ENCODE data around the gene ZBTB7B.

ZBTB7B gene

DNA sequence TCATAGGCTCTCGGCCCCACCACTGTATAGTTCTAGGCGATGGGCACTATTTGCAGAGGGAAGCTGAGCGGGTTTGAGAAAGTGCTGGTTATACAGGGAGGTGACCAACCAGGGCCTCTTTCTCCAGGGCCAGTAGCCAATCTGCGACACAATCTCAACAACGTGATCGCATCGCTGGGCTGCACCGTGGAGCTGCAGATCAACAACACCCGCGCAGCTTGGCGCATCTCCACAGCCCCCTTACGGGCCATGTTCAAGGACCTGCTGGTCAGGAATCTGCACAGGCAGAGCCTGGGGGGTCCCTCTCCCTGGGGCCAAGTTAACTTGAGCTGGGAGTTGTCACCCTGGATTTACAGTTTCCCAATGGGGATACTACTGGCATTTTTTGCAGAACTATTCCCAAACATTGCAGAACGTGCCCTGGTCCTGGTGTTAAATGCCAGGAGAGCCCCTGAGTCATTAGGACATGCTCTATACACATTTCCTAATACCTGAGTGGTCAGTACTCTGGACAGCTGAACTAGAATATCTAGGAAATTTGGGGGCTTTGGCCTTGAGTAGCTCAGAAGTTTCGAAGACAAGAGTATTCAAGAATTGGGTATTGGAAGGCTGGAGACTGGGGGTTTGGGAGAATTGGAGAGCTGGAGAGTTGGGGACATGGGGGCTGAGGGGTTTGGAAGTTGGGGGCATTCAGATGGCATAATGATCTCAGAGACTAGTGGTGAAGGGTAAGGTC lies 37.9 kb downstream of the ZBTB7B start:
- no peak for DNase-seq

DNA sequence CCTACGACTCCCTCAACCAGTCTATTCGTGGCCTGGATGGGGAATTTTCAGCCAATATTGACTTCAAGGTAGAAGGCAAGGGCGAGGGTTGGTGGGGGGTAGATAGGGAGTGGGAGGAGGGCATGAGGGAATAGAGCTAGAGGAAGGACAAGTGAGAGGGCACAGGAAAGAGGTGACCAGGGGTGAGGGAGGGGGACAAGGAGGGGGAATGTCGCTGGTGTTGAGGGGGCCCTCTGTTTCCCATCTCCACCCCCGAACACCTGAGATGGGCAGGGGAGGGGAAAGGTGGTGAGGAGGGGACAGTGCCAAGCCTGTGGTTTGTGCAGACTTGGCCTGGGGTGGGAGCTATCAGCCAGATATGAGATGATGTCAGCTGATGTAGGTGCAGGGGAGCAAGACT lies 40.2 kb downstream of the ZBTB7B start:
- no peak for DNase-seq

DNA sequence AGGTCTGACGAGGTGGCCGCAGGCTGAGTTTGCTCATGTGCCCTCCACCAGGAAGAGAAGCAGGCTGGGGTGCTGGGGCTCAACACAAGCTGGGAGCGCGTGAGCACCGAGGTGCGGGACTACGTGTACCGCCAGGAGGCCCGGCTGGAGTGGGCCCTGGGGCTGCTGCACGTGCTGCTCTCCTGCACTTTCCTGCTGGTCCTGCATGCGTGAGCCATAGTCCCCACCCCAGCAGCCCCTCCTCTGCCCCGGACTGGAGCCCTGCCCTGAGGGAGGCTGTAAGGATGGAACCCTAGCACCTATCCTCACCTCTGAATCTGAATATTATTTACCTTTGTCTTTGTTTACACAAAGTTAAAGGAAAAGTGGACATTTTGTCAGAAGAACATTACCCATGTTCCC lies 40.7 kb downstream of the ZBTB7B start:
- DNase-seq: no peak

DNA sequence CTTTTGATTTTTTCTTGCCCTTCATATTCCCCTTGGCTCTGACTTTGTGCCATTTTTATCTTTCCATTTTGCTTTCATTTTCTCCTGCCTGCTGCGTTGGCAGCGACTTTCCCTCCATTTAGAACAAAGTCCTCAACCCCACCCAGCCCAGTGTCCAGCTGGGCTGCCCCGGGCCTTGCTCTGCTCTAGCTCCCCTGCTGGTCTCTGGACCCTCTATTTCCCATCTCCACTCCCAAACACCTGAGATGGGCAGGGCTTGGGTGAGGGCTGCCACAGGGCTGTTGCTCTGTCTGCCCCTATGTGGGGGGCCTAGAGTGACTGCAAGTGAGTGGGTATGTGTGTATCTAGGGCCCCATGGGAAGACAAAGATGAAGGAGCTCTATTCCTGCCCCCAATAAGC lies 41.2 kb downstream of the ZBTB7B start:
- DNase-seq: no peak

DNA sequence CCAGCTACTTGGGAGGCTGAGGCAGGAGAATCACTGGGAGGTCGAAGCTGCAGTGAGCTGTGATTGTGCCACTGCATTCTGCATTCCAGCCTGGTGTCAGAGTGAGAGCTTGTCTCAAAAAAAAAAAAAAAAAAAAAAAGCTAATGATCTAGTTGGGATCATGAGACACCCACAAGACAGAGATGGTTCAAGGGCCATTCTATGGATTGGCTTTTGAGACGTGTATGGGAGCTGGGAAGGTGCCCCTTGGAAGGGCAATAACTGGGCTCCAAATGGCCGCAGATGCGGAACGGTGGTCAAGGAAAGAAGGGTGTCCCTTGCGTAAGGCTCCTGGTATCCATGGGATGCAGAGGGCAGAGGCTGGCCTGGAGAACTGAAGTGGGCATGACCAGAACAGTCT lies 41.8 kb downstream of the ZBTB7B start:
- no peak for DNase-seq

DNA sequence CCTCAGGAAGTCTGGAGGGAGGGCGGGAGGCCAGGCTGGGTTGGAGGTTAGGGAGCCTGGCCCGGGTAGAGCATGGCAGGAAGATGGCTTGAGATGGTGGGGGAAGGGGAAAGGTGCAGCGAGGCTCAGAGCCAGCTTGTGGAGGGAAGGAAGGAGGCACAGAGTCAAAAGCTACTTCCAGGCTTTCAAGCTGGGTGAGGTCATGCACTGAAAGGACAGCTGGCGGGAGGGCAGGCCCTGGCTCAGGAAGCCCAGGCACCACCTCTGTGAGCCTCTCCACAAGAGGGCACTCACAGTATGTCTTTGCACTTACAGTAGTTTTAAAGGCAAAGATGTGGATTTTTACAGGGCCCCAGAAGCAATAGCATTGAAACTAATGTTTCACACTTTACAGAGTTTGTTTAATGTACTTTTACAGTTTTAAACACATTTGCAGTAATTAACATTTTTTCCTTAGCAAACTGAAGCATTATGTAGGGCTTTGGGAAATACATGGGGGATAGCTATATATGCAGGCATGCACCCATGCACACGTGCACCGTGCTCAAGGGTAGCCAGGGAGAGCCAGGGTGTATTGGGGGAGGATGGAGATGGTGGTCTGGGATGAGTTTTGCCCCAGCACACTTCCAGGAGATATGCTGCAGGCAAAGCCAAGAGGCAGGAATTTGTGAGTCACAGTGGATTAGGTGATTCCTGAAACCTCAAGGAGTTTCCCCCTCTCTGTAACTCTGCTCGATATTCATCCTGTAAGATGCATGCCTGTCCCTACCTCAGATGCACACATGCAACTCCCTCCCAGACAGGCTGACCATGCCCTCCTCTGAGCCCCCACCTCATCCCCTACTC lies 42.4 kb downstream of the ZBTB7B start:
- DNase-seq: no peak

DNA sequence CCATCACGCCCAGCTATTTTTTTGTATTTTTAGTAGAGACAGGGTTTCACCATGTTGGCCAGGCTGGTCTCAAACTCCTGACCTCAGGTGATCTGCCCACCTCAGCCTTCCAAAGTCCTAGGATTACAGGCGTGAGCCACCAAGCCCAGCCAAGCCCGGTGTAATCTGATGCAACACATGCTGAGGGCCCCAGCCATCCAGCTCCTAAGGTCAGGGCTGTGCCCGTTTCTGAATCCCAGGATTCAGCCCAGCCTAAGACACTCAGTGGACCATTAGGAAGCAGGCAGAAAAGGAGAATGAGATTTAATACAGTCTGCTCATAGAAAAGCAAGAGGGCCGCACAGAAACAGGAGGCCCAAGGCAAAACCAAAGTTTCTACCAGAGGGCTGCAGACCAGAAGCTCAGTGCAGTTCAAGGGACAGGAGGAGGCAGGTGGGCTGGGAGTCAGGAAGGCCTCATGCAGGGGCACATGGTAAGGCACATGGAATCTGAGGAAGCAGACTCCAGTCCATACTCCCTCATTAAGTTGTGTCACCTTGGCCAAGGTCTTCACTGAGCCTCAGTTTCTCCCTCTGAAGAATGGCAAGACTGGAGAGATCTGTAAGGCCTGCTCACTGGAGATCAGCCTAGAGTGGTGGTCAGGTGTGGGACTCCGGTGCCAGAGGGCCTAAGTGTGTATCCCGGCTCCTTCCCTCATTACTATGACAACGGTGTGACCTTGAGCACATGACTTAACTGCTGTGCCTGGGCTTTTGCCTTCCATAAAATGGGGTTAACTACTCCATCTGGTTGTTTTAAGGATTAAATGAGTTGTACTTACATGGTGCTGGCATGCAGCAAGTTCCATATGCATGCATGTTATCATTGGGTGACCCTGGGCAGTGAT lies 46.1 kb downstream of the ZBTB7B start:
- no peak for DNase-seq

DNA sequence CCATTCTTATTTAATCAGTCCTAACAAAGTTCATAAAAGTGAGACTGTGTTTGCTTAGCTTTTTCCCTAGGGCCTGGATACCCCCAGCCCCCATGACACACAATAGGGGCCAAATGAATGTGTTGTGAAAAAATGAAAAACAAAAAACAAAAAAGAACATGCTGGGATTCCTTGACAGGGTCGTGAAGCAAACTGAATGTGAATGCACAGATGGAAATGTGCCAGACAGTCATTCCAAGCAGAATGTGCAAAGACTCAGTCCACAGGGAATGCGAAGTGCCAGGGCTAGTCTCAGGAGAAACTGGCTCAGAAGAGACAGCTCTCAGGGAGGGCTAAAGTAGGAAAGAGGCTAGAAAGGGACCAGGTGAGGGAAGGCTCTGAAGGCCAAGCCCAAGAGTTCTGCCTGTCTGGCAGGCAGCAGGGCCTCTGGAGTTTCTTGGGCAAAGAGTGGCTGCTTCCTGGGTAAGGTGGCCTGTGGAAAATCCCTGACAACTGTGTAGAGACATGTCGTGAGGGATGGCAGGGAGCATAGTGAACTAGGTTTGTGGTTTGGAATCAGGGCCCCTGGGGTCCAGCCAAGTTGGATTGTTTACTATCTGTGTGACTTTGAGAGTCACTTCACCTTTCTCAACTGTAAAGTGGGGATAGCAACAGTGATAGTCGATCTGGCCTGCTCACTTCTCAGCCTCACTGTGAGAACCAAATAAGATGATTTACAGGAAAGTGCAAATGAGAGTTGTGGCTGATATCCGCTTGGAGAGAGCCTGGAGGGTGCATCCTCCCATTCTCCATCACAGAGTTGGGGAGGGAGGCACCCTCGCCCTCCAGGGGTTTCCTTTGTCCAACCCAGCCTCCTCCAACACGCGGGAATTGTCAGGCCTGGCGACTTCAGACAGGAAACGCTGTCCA lies 47.3 kb downstream of the ZBTB7B start:
- no peak for DNase-seq

DNA sequence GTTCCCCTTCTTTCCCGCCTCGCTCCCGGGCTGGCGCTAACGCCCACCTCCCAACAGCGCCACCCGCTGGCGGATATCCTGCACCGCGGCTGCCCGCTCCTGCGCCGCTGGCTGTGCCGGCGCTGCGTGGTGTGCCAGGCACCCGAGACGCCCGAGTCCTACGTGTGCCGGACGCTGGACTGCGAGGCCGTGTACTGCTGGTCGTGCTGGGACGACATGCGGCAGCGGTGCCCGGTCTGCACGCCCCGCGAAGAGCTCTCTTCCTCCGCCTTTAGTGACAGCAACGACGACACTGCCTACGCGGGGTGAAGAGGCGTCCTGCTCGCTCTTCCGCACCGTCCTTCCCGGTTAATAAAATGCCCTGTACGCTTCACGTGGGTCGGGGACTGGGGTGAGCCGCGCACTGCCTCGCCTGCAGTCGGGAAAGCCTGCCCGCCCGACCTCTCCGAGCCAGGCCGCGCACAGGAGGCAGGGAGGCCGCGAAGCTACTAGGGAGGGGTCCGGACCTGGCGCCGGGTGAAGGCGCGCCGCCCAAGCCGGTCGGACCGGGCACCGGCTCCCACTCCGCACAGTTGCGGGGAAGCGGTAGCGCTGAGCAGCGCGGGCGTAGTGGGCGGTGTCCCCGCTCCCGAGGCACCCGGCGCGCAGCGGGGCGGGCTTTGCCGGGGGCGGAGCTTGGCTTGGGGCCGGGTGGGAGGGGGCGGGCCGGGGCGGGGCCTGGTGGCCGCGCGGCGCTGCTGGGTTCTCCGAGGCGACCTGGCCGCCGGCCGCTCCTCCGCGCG lies 48.1 kb downstream of the ZBTB7B start, which contains the start of gene ADAM15:
TSS of gene ADAM15 (plus strand) at position 757 of the 782 bp plus-strand sequence. CDS start 71 bp downstream, outside the sequence.
- DNase-seq: peak; percentile 88

DNA sequence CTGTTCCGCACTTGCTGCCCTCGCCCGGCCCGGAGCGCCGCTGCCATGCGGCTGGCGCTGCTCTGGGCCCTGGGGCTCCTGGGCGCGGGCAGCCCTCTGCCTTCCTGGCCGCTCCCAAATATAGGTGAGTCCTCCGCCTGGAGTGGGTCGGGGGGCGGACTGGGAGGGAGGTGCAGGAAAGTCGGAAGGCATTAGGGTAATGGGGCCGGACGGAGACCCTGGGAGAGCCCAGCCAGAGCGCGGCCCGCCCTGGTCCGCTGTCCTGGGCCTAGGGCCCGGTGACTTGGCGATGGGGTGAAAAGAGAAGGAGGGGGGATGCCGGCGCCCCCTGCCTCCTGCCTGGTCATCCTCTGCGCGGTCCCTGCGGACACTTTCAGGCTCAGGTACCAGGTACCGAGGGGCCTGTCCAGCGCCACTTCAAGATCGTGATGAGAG lies 48.8 kb downstream of the ZBTB7B start:
- DNase-seq: no peak

DNA sequence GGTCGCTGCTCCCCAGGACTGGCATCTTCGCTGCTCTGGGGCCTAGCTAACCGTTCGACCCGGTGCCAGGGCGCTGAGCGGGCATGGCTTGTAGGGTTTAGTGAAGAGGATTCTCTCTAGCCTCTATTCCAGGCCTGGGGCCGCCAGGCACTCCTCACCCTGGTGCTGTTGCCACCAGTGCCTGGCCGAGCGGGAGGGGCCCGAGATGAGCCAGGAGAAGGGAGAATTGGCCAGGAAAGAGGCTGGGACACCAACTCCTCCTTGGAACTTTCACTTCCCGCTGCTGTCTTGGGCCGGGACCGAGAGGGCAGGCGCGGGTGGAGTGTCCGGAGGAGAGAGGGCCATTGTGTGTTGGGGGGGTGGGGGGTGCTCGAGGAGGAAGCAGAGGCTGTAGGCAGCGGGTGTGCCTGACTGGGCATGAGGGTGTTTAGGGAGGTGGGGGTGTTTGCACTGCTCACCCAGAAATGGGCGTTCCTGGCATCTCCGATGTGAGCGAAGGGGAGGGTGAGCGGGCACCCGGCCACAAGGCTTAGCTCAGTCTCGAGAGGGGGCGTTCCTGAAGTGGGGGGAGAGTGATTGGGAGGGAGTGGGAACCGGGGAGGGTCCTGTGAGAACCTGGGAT lies 49.3 kb downstream of the ZBTB7B start:
- DNase-seq: peak; percentile 47

DNA sequence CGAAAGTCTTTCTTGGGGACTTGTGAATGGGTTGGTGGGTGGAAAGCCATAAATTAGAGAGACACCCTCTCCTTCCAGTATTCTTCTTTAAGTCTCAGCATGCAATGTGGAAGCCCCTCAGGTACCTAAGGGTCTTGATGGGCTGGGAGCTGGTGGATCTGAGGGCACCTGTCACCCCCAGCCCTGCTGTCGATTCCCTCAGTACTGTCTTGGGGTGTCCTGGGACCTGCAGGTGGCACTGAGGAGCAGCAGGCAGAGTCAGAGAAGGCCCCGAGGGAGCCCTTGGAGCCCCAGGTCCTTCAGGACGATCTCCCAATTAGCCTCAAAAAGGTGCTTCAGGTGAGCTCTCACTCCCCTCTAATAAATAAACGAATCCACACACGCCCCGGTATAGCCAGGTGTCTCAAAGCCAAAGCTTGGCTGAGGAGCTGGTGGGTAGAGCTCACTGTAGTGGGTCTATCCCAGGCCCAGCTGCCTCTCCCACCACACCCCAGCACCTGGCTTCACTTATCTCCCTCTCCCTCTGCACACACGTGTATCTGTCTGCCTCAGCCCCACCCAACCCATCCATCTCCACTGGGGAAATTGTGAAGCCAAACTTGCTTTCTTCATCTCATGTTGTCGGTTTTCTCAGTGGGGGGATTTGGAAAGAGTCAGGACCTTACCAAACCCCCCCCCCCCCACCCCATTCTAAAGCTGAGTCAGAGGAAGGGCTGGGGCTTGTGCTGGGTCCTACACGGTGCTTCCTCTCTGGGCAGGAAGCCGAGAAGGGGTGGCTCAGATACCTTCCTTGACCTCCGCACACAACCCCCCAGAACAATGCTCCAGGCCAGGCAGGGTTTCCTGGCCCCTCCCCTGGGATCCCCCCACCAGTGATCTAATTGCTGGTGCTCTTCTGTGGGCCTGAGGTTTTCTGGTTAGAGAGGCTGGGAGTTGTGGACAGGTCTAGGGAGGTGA lies 50.1 kb downstream of the ZBTB7B start:
- no peak for DNase-seq

DNA sequence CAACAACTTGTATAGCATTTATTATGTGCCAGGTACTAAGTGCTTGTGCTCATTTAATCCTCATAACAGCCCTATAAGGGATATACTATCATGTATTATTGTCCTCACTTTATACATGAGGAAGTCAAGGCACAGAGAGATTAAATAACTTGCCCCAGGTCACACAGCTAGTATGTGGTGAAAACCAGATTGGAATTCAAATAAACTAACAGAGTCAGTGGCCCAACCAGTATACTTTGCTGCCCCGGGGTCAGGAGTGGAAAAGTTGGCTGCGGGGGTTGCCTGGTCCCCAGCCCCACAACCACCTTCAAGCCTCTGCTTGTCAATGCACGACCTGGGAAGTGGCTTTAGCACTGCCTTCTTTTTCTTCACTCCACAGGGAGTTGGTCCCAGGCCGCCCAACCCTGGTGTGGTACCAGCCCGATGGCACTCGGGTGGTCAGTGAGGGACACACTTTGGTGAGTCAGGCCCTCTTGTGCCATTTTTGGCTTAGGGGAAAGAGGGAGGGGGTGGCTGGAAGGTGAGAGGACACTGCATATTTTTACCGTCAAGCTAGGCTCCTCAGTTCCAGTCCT lies 51.0 kb downstream of the ZBTB7B start:
- no peak for DNase-seq

DNA sequence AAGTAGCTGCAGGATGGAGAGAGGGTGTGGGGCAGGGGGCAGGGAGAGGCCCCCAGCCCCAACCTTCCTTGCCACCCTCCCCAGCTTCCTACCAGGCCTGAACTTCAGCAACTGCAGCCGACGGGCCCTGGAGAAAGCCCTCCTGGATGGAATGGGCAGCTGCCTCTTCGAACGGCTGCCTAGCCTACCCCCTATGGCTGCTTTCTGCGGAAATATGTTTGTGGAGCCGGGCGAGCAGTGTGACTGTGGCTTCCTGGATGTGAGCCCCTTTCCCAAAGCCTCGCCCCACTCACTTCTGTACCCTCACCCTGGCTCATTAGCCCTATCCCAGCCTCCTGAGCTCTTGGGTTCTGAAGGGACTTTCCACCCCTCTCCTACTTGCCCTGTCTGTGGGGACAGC lies 54.5 kb downstream of the ZBTB7B start:
- no peak for DNase-seq

DNA sequence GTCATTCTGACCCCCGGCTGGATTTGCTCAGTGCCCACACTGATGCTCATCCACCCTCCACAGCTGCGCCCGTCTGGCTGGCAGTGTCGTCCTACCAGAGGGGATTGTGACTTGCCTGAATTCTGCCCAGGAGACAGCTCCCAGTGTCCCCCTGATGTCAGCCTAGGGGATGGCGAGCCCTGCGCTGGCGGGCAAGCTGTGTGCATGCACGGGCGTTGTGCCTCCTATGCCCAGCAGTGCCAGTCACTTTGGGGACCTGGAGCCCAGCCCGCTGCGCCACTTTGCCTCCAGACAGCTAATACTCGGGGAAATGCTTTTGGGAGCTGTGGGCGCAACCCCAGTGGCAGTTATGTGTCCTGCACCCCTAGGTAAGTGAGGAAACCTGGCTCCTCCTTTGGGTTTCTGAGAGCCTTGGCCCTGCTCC lies 55.2 kb downstream of the ZBTB7B start:
- DNase-seq: no peak

DNA sequence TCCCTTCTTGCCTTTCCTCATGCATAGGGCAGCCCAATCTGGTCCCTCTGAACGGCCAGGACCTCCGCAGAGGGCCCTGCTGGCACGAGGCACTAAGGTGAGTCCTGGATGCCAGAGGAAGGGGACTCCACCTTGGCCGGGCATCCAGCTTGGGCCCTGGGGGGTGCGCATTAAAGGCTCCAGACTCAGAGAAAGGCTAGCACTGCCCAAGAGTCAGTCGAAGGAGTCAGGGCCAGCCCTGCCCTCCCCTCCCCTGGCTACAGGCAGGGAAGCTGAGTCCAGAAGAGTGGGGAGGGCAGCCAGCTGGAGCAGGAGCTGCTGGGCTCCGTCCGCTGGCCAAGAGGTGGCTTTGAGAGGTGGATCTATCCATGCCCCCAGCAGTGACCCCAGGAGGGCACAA lies 58.1 kb downstream of the ZBTB7B start:
- DNase-seq: no peak

DNA sequence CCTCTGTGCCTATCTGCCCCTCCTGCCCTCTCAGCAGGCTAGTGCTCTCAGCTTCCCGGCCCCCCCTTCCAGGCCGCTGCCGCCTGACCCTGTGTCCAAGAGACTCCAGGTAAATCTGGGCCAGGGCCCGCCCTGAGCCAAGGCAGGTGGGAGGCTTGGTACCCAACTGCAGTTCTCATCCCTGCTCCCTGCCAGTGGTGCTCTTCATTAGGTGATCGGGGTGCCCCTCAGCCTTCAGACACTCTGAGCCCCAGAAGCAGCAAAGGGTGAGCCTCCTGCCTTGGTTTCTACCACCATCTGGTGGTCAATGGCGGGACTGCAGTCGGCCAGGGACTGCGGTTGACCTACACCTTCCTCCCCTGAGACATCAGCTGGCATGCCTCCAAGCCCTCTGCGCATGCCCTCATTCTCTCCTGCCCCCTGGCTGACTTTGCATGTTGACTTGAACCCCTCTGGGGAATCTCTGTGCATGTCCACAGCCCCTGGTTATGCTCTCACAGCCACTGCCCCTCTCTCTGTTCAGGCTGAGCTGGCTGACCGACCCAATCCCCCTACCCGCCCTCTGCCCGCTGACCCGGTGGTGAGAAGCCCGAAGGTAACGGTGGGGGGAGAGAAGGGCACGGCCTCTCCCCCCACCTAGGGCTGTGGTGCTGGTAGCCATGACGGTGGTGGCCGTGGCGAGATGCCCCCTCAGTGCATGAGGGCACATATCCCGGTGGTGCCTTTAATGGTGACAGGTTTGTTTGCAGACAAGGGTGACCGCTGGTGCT lies 59.0 kb downstream of the ZBTB7B start:
- DNase-seq: peak; percentile 99

DNA sequence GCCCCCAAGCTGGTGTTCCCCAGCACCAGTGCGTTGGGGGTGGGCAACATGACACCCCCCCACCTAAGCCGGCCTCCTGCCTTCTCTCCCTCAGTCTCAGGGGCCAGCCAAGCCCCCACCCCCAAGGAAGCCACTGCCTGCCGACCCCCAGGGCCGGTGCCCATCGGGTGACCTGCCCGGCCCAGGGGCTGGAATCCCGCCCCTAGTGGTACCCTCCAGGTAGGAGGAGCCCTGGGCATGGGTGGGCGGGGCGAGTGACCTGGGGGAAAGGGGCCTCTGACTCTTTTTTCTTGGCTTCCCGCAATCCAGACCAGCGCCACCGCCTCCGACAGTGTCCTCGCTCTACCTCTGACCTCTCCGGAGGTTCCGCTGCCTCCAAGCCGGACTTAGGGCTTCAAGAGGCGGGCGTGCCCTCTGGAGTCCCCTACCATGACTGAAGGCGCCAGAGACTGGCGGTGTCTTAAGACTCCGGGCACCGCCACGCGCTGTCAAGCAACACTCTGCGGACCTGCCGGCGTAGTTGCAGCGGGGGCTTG lies 59.6 kb downstream of the ZBTB7B start:
- DNase-seq: no peak

All from activated CD4-positive, CD25-positive, alpha-beta regulatory T cell treated with anti-CD3 and anti-CD28 coated beads, Interleukin-2, amount 50 U/mL, for 72 hours (primary cell).